Choroid plexus epithelial cell (primary cell): ENCODE measurements around the gene NARS2.

Experiments
- DNase-seq: peaks from one replicate; pipeline ENCODE4 v3.0.0-alpha.2; 2010; ENCODE audit warnings: low read depth
- H3K4me3 ChIP-seq: 2 replicates; pipeline ENCODE4 v1.5.1; 2011; ENCODE audit warnings: low read depth, mild to moderate bottlenecking, control low read depth, low read length, moderate library complexity
- TF ChIP-seq, protein P1 (sequence below): conservative IDR thresholded peaks from 2 replicates; pipeline ENCODE4 v1.5.1; 2011; ENCODE audit warnings: low read depth, mild to moderate bottlenecking, control low read depth, inconsistent platforms, low read length, moderate library complexity

NARS2 gene

DNA sequence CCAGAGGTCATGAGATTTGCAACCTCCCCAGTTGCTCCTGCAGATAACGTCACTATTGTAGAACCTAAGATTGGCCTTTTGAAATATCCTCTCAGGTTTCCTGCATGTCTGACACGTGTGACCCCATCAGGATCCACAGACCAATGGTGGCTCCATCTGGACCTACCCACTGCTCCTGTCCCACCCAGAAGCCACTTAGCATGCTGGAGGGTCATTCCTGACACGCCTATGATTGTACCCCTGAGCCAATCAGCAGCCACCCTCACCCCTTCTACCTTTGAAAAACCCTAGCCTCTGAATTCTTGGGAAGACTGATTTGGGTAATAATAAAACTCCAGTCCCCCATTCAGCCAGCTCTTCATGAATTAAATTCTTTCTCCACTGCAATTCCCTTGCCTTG lies 20.1 kb upstream of the NARS2 start:
- DNase-seq, result no peak
- H3K4me3 ChIP-seq, result no peak overlapping the region
- TF ChIP-seq, protein P1, sequence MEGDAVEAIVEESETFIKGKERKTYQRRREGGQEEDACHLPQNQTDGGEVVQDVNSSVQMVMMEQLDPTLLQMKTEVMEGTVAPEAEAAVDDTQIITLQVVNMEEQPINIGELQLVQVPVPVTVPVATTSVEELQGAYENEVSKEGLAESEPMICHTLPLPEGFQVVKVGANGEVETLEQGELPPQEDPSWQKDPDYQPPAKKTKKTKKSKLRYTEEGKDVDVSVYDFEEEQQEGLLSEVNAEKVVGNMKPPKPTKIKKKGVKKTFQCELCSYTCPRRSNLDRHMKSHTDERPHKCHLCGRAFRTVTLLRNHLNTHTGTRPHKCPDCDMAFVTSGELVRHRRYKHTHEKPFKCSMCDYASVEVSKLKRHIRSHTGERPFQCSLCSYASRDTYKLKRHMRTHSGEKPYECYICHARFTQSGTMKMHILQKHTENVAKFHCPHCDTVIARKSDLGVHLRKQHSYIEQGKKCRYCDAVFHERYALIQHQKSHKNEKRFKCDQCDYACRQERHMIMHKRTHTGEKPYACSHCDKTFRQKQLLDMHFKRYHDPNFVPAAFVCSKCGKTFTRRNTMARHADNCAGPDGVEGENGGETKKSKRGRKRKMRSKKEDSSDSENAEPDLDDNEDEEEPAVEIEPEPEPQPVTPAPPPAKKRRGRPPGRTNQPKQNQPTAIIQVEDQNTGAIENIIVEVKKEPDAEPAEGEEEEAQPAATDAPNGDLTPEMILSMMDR, result no peak

DNA sequence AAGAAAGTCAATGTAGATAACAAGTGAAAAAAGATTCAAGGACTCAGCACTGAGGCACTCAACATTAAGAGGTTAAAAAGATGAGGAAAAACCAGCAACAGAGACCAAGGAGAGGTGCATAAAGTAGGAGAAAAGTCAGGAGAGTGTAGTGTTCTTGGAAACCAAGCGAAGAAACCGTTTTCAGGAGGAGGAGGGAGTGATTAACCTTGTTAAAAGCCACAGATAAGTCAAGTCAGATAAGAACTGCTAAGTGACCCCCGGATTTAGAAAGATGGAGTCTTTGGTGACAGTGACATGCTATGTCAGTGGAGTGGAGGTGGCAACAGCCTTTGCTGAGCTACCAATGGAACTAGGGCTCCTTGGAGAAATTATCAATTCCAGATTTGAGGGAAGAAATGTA lies 13.9 kb upstream of the NARS2 start:
- no peak for DNase-seq
- H3K4me3 ChIP-seq, result no peak overlapping the region
- TF ChIP-seq, protein P1, result no peak

DNA sequence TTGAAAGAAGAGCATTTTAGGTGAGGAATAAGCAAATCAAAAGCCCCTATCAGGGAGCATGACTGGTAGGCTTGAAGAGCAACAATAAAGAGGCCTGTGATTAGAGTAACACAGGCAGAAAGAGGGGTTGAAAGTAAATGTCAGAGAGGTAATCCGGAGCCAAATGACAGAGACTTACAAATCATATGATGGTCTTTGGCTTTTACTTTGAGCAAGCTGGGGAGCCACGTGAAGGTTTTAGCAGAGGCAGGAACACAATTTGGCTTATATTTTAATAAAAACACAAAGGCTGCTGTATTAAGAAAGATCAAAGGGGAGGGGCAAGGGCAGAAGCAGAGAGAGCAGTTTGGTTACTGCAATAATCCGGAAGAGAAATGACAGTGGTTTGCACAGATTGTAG lies 12.8 kb upstream of the NARS2 start:
- no peak for DNase-seq
- TF ChIP-seq, protein P1, result no peak

DNA sequence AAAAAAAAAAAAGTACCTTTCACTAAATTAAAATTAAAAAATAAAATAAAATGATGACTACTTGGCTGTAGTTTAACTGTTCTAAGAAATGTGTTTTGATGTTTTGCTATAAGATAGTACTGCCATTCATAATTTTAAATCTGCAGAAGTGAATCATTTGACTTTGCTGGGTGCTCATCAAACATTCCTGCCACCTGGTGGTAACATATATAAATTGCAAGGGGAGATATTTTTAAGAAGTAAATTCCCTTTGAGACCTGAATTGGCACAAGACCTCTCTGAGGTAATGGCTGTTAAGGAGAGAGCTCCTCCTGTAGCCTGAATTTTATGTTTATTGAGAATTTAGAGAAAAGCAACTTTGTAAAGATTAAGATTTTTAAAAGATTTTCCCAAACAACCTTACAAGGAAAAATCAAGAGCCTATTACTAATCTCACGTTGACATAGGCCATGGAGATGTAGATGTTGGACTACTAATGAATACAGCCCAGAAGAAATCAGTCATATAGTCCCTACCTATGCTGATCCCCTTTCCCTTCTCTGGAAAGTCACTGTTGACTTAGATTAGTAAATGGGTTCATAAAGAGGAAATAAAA lies 11.9 kb upstream of the NARS2 start:
- TF ChIP-seq, protein P1, result peak; percentile 61
- peak; percentile 53 for DNase-seq
- H3K4me3 ChIP-seq, result no peak overlapping the region

More for the DNA sequence above, 12.8 kb upstream of the NARS2 start:
- H3K4me3 ChIP-seq, result no peak overlapping the region

DNA sequence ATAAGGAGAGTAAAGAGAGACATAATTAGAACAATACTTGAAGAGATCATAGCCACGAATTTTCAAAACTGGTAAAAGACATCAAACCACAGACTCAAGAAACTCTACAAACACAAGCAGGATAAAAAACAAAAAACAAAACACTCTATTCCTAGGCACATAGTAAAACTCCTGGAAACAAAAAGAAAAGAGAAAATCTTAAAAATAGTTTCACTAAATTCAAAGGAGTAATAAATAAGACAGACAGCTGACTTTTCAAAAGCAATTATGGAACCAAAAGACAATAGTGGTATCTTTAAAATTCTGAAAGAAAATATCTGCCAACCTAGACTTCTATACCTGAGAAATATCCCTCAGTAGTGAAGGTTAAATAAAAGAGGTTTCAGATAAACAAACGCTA lies 9.2 kb upstream of the NARS2 start:
- TF ChIP-seq, protein P1, result no peak
- no peak overlapping the region for H3K4me3 ChIP-seq
- DNase-seq, result no peak

DNA sequence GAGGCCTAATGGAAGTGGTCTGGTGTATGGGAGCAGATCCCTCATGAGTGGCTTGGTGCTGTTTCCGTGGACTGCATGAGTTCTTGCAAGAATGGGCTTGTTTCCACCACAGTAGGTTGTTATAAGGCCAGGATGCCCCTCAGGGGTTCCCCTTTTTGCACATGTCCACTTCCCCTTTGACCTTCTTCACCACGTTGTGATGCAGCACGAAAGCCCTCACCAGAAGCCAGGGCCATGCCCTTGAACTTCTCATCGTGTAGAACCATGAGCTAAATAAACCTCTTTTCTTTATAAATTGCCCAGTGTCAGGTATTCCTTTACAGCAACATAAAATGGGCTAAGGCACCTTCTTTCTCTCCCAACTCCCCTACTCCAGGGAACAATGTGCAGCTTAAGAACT lies 2.8 kb upstream of the NARS2 start:
- no peak for DNase-seq
- TF ChIP-seq, protein P1, result no peak
- H3K4me3 ChIP-seq, result no peak overlapping the region

DNA sequence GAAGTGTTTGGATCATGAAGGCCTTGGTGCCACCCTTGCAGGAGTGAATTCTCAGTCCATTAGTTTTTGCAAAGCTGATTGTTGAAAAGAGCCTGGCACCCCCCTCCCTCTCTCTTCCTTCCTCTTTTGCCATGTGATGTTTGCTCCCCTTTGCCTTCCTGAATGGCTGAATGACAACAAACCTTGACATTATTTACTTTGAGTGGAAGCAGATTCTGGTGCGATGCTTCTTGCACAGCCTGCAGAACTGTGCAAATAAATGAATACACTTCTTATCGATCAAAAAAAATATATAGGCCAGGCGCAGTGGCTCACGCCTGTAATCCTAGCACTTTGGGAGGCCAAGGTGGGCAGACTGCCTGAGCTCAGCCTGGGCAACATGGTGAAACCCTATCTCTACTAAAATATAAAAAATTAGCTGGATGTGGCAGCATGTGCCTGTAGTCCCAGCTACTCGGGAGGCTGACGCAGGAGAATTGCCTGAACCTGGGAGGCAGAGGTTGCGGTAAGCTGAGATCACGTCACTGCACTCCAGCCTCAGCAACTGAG lies 2.0 kb upstream of the NARS2 start:
- no peak overlapping the region for H3K4me3 ChIP-seq
- TF ChIP-seq, protein P1, result no peak
- DNase-seq, result no peak
